ENCODE results near the gene SERPINB10. TPM values are rescaled to one million over a fixed set of nuclear protein-coding genes. Genes with fewer than 3 reads are reported as not detected.

Gene SERPINB10
- total and polyA plus RNA-seq, 2 of the 8 experiments (the other 6 are each of a cell fraction or from before 2014, with no cell fraction given), result not detected

GRCh38 chr18:63907664-63908063, at the start of gene SERPINB10 (continued):
- TF ChIP-seq ATF3 (IDR thresholded peaks at IDR 0.05; ENCODE audit: insufficient read depth, low read depth, low read length) (no peak), KDM4A (IDR thresholded peaks at IDR 0.05; ENCODE audit: low read depth, low read length, severe bottlenecking) (no peak), SAP30 (IDR thresholded peaks at IDR 0.05; ENCODE audit: insufficient read depth, insufficient replicate concordance, low read length) (no peak), HDAC2 (IDR thresholded peaks at IDR 0.05; ENCODE audit: borderline replicate concordance in 1 of 2, low read depth in 2 of 2, low read length in 2 of 2) (no peak), POLR2A (IDR thresholded peaks at IDR 0.05; ENCODE audit: control extremely low read depth in 1 of 2, low read depth in 2 of 2, low read length in 2 of 2) (no peak), GTF2F1 (IDR thresholded peaks at IDR 0.05; ENCODE audit: borderline replicate concordance, low read depth, low read length) (no peak), SIN3A (conservative IDR thresholded peaks at IDR 0.05 in 1 of 2, IDR thresholded peaks at IDR 0.05 in 1 of 2; ENCODE audit: low read depth in 1 of 2, low read length in 2 of 2) (no peak), HDAC6 (IDR thresholded peaks at IDR 0.05; ENCODE audit: low read depth, low read length) (no peak), SIX5 (IDR thresholded peaks at IDR 0.05; ENCODE audit: low read depth, low read length) (no peak)

All from H1 (cell line).